ENCODE results near the gene PRKCQ.

DNA sequence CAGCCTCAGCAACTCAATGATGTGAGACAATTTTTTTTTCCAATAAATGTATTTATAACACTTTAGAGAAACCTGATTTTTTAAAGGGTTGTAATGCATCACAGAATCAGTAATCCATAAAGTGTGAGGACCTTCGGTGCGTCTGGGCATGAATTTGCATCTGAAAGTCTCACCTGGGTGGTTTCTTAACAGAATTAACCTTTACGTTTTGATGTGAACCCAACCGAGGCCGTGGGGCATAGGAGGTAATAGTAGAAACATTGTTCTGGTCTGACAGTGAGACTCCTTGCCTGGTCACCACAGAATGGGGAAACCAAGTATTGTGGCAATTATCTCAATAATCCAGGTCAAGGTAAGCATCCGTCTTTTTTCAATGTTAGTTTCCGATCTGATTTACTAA lies 114.6 kb downstream of the PRKCQ start:
- TF ChIP-seq POU2F2 (IDR thresholded peaks at IDR 0.05; ENCODE audit: low read depth, low read length), result no peak
- TF ChIP-seq TAF1 (IDR thresholded peaks at IDR 0.05; ENCODE audit: low read depth, low read length), result no peak
- TF ChIP-seq POLR2A (IDR thresholded peaks at IDR 0.05; ENCODE audit: low read depth, low read length), result no peak
